GM06990 (cell line): Measurements from ENCODE around the gene PHACTR1.

ENCODE experiments used
- DNase-seq: peaks from one replicate; pipeline ENCODE4 v3.0.0-alpha.2; 2011; ENCODE audit not compliant: insufficient read length; ENCODE audit errors: extremely low read depth
- H3K27me3 ChIP-seq: replicated peaks from 2 replicates; pipeline ENCODE4 v1.6.0; 2011; ENCODE audit warnings: low read length; ENCODE audit not compliant: control insufficient read depth, insufficient read depth
- H3K36me3 ChIP-seq: 2 replicates; pipeline ENCODE4 v1.5.1; 2011; ENCODE audit warnings: low read length; ENCODE audit not compliant: control insufficient read depth, insufficient read depth
- H3K4me3 ChIP-seq: replicated peaks from 2 replicates; pipeline ENCODE4 v1.5.1; 2011; ENCODE audit warnings: low read depth, mild to moderate bottlenecking, control low read depth, low read length
- TF ChIP-seq, protein P1 (sequence below): IDR thresholded peaks from 2 replicates; pipeline ENCODE4 v1.5.1; 2011; ENCODE audit warnings: low read length, control low read depth, mild to moderate bottlenecking, inconsistent platforms; ENCODE audit not compliant: insufficient read depth, poor library complexity, severe bottlenecking

PHACTR1 gene

GRCh38 chr6:12924911-12925310, 208.3 kb downstream of the PHACTR1 start:
- H3K4me3 ChIP-seq = no peak overlapping the region
- no peaks in the 10 kb centered on the region for H3K36me3 ChIP-seq
- DNase-seq = no peak
- H3K27me3 ChIP-seq = peaks cover 2% of the 10 kb centered on the region
- TF ChIP-seq, protein P1, sequence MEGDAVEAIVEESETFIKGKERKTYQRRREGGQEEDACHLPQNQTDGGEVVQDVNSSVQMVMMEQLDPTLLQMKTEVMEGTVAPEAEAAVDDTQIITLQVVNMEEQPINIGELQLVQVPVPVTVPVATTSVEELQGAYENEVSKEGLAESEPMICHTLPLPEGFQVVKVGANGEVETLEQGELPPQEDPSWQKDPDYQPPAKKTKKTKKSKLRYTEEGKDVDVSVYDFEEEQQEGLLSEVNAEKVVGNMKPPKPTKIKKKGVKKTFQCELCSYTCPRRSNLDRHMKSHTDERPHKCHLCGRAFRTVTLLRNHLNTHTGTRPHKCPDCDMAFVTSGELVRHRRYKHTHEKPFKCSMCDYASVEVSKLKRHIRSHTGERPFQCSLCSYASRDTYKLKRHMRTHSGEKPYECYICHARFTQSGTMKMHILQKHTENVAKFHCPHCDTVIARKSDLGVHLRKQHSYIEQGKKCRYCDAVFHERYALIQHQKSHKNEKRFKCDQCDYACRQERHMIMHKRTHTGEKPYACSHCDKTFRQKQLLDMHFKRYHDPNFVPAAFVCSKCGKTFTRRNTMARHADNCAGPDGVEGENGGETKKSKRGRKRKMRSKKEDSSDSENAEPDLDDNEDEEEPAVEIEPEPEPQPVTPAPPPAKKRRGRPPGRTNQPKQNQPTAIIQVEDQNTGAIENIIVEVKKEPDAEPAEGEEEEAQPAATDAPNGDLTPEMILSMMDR = no peak

GRCh38 chr6:12927746-12928145, 211.2 kb downstream of the PHACTR1 start:
- TF ChIP-seq, protein P1 = no peak
- Histone ChIP-seq H3K36me3 (no peaks in the 10 kb centered on the region), H3K4me3 (no peak overlapping the region), H3K27me3 (peaks cover 2% of the 10 kb centered on the region)
- DNase-seq = no peak

GRCh38 chr6:12929678-12930077, 213.1 kb downstream of the PHACTR1 start:
- TF ChIP-seq, protein P1 = no peak
- no peaks in the 10 kb centered on the region for H3K36me3 ChIP-seq
- H3K27me3 ChIP-seq = peaks cover 2% of the 10 kb centered on the region
- no peak for DNase-seq
- no peak overlapping the region for H3K4me3 ChIP-seq

DNA sequence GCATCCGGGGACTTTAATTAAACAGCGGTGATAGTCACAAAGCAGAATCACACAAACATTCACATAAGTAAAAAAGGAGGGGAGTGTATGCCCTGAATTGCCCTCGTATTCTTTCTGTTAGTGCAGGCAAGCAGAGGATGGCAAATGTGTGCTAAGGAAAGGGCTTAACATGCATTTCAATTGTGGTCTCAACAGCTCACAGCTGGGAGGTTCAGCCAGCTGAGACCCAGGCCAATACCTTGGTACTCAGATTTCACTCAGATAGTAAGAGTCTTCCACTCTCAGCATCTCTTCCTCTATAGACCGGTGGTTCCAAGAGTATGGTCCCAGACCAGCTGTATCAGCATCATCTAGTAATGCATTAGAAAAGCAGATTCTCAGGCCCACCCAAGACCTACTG, 215.1 kb downstream of the PHACTR1 start:
- no peak for DNase-seq
- Histone ChIP-seq H3K27me3 (peaks cover 2% of the 10 kb centered on the region; the same call in 1 of the 2 replicates), H3K4me3 (no peak overlapping the region), H3K36me3 (no peaks in the 10 kb centered on the region)
- TF ChIP-seq, protein P1 = no peak

- TF ChIP-seq, protein P1 = no peak
- peak; percentile 35 for DNase-seq
- Histone ChIP-seq H3K36me3 (no peaks in the 10 kb centered on the region), H3K27me3 (no peaks in the 10 kb centered on the region), H3K4me3 (no peak overlapping the region)
Measured at GRCh38 chr6:12935637-12936036, 219.1 kb downstream of the PHACTR1 start.

DNA sequence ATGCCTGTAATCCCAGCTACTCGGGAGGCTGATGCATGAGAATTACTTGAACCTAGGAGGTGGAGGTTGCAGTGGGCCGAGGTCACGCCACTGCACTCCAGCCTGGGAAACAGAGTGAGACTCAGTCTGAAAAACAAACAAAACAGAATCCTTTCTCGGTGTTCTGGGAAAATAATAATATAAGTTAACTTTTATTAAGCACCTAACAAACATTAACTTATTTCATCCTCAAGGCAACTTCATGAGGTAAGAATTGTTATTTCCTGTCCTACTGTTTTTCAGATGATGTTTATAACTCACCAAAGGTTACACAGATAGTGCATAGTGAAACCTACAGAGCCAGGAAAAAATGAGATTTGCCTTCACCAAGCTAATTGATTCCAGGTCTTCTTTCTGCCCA, 221.4 kb downstream of the PHACTR1 start:
- Histone ChIP-seq H3K4me3 (no peak overlapping the region), H3K27me3 (no peaks in the 10 kb centered on the region), H3K36me3 (no peaks in the 10 kb centered on the region)
- TF ChIP-seq, protein P1 = no peak
- no peak for DNase-seq
